MM.1S (cell line): ENCODE results near the gene SMC1B.
"Not testable (repeated sequence)": the region's sequence is repeated elsewhere in the genome, so short reads cannot be mapped to it uniquely, and the experiment has no call there.

Source experiments
- CTCF ChIP-seq: fragments of 300-600 bp; sonication (generic); IDR thresholded peaks from 2 replicates; pipeline ENCODE4 v1.5.1; 2016; ENCODE audit warnings: antibody characterized with exemption, low read length, mixed read lengths
- EZH2 ChIP-seq: fragments of 300-600 bp; sonication (generic); optimal IDR thresholded peaks from 2 replicates; pipeline ENCODE3; 2017; ENCODE audit warnings: low read depth, mild to moderate bottlenecking, antibody characterized with exemption, low read length, mixed read lengths
- EZH2phosphoT487 ChIP-seq: fragments of 300-600 bp; sonication (generic); IDR thresholded peaks from 2 replicates; pipeline ENCODE4 v1.6.1; 2018; ENCODE audit warnings: antibody characterized with exemption, low read length

- TF ChIP-seq CTCF, EZH2, EZH2phosphoT487: not testable (repeated sequence)
These were observed 23.6 kb upstream of the SMC1B start for GRCh38 chr22:45436871-45437517.
